ENCODE data around the gene GPBP1L1. TPM values are rescaled to one million over a fixed set of nuclear protein-coding genes. Genes with fewer than 3 reads are reported as not detected.

Gene GPBP1L1
- total and polyA plus RNA-seq, 9 of the 15 experiments (the other 6 are each of a cell fraction or from before 2014, with no cell fraction given): 86.0 to 216 (median 138) TPM

DNA sequence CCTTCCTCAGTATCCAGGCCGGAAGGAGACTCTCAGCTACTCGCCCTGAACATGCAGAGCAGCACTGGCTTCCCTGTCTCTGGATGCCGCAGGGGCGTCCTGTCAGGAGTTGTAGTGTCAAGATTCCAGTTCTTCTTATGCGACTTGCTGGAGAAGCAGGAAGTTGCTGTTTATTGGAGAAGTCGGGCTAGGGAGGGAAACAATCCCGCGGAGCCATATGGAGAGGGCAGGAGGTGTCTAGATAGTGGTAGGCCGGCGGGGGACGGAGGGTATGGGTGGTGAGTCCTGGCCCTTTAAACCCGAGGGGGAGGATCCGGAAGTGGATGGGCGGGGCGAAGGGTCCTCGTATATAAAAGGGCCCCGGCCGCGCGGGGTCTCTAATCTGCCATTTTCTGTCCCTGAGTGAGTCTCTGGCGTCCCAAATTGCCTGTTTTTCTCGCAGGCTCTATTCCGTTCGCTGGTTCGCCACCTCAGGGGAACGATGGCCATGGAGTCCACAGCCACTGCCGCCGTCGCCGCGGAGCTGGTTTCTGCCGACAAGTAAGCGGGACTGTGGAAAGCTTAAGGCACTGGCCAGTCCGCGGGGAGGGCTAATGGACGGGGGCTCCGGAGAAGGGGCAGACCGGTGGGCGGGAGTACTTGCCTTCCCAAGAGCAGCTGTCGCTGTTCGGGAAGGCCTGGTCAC is 102.5 kb downstream of the GPBP1L1 start, which contains the start of gene NASP (continued):
- TF ChIP-seq, protein P1, sequence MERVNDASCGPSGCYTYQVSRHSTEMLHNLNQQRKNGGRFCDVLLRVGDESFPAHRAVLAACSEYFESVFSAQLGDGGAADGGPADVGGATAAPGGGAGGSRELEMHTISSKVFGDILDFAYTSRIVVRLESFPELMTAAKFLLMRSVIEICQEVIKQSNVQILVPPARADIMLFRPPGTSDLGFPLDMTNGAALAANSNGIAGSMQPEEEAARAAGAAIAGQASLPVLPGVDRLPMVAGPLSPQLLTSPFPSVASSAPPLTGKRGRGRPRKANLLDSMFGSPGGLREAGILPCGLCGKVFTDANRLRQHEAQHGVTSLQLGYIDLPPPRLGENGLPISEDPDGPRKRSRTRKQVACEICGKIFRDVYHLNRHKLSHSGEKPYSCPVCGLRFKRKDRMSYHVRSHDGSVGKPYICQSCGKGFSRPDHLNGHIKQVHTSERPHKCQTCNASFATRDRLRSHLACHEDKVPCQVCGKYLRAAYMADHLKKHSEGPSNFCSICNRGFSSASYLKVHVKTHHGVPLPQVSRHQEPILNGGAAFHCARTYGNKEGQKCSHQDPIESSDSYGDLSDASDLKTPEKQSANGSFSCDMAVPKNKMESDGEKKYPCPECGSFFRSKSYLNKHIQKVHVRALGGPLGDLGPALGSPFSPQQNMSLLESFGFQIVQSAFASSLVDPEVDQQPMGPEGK (CRISPR knock-in tag; IDR thresholded peaks at IDR 0.05; ENCODE audit: borderline replicate concordance): no peak
- TF ChIP-seq MCM5 (IDR thresholded peaks at IDR 0.05; ENCODE audit: low read depth) (no peak), ZC3H8 (IDR thresholded peaks at IDR 0.05) (0 out of 2 replicates have a peak, but pooled peaks have one; percentile 62), ETS2 (tag; IDR thresholded peaks at IDR 0.05; ENCODE audit: borderline replicate concordance, poor library complexity, severe bottlenecking) (no peak), KAT2B (IDR thresholded peaks at IDR 0.05; ENCODE audit: low read depth, low read length) (no peak), POLR2AphosphoS2 (IDR thresholded peaks at IDR 0.05; ENCODE audit: low read length) (peak; percentile 93), BACH1 (tag; IDR thresholded peaks at IDR 0.05) (no peak), CEBPG (CRISPR knock-in tag; IDR thresholded peaks at IDR 0.05) (no peak), CEBPG (tag; conservative IDR thresholded peaks at IDR 0.05 in 1 of 2, IDR thresholded peaks at IDR 0.05 in 1 of 2) (no peak), PPARD (CRISPR knock-in tag; IDR thresholded peaks at IDR 0.05) (no peak), NFYB (IDR thresholded peaks at IDR 0.05; ENCODE audit: extremely low read depth, insufficient read length) (no peak), SOX6 (IDR thresholded peaks at IDR 0.05) (peak; percentile 39; the same call in 1 of the 2 replicates), ELF2 (CRISPR knock-in tag; IDR thresholded peaks at IDR 0.05) (peak; percentile 43), CBFB (CRISPR knock-in tag; IDR thresholded peaks at IDR 0.05) (no peak; the same call in 1 of the 2 replicates), ZNF124 (CRISPR knock-in tag; IDR thresholded peaks at IDR 0.05) (peak; percentile 89; the same call in 1 of the 2 replicates), ZNF316 (IDR thresholded peaks at IDR 0.05) (peak; percentile 52), MBD1 (CRISPR knock-in tag; IDR thresholded peaks at IDR 0.05) (no peak), HLTF (IDR thresholded peaks at IDR 0.05) (peak; percentile 35), ZNF239 (CRISPR knock-in tag; IDR thresholded peaks at IDR 0.05) (no peak), HEY1 (CRISPR knock-in tag; IDR thresholded peaks at IDR 0.05; ENCODE audit: borderline replicate concordance) (no peak), POLR2H (tag; IDR thresholded peaks at IDR 0.05; ENCODE audit: low read depth) (peak; percentile 98), NFIX (CRISPR knock-in tag; IDR thresholded peaks at IDR 0.05; ENCODE audit: low read depth) (no peak)
- TF ChIP-seq, protein P2, sequence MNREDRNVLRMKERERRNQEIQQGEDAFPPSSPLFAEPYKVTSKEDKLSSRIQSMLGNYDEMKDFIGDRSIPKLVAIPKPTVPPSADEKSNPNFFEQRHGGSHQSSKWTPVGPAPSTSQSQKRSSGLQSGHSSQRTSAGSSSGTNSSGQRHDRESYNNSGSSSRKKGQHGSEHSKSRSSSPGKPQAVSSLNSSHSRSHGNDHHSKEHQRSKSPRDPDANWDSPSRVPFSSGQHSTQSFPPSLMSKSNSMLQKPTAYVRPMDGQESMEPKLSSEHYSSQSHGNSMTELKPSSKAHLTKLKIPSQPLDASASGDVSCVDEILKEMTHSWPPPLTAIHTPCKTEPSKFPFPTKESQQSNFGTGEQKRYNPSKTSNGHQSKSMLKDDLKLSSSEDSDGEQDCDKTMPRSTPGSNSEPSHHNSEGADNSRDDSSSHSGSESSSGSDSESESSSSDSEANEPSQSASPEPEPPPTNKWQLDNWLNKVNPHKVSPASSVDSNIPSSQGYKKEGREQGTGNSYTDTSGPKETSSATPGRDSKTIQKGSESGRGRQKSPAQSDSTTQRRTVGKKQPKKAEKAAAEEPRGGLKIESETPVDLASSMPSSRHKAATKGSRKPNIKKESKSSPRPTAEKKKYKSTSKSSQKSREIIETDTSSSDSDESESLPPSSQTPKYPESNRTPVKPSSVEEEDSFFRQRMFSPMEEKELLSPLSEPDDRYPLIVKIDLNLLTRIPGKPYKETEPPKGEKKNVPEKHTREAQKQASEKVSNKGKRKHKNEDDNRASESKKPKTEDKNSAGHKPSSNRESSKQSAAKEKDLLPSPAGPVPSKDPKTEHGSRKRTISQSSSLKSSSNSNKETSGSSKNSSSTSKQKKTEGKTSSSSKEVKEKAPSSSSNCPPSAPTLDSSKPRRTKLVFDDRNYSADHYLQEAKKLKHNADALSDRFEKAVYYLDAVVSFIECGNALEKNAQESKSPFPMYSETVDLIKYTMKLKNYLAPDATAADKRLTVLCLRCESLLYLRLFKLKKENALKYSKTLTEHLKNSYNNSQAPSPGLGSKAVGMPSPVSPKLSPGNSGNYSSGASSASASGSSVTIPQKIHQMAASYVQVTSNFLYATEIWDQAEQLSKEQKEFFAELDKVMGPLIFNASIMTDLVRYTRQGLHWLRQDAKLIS (CRISPR knock-in tag; IDR thresholded peaks at IDR 0.05): no peak; the same call in 1 of the 2 replicates

All from K562 (cell line).